Measurements from ENCODE around the gene EXOC4.

DNA sequence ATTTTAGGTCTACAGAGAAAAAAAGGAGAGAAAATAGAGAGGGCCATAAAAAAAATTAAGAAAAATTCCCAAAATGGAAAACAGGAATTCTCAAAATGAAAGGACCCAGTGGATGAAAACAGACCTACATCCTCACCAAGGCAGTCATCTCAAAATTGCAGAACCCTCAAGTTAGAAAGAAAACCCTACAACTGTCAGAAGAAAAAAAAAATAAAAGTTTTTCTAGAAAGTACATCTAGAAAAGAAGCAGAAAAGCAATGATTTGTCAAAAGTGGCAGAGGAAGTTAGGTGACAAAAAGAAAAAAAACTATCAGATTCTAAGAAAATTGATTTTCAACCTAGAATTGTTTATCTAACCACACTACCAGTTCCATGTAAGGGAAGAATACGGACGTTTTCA, 706.6 kb downstream of the EXOC4 start:
- no peak for TF ChIP-seq POLR2A (IDR thresholded peaks at IDR 0.05)
- TF ChIP-seq, protein P1, sequence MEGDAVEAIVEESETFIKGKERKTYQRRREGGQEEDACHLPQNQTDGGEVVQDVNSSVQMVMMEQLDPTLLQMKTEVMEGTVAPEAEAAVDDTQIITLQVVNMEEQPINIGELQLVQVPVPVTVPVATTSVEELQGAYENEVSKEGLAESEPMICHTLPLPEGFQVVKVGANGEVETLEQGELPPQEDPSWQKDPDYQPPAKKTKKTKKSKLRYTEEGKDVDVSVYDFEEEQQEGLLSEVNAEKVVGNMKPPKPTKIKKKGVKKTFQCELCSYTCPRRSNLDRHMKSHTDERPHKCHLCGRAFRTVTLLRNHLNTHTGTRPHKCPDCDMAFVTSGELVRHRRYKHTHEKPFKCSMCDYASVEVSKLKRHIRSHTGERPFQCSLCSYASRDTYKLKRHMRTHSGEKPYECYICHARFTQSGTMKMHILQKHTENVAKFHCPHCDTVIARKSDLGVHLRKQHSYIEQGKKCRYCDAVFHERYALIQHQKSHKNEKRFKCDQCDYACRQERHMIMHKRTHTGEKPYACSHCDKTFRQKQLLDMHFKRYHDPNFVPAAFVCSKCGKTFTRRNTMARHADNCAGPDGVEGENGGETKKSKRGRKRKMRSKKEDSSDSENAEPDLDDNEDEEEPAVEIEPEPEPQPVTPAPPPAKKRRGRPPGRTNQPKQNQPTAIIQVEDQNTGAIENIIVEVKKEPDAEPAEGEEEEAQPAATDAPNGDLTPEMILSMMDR (IDR thresholded peaks at IDR 0.05) = no peak
